ENCODE data around the gene PMM1.
A peak's percentile ranks its signal among the peaks of the same experiment; 100 is the strongest.

Gene PMM1

GRCh38 chr22:41542224-41542623 lies 47.4 kb downstream of the PMM1 start:
- Histone ChIP-seq H3K9ac (ENCODE audit: low read depth, low read length) (peak overlapping the region; percentile 81; the same call in 1 of the 2 replicates), H2AFZ (ENCODE audit: low read depth, low read length) (no peak overlapping the region), H3K9me3 (ENCODE audit: insufficient read depth, low read length, severe bottlenecking) (no peaks in the 10 kb centered on the region), H3K4me1 (ENCODE audit: insufficient read depth, low read length) (peaks cover 41% of the 10 kb centered on the region), H3K79me2 (ENCODE audit: insufficient read depth, low read length) (peaks cover 54% of the 10 kb centered on the region), H3K4me2 (ENCODE audit: insufficient read depth, low read length) (peak overlapping the region; percentile 87), H3K27me3 (ENCODE audit: insufficient read depth, low read length, poor library complexity) (no peaks in the 10 kb centered on the region), H4K20me1 (ENCODE audit: insufficient read depth, low read length) (peaks cover 41% of the 10 kb centered on the region; the same call in 1 of the 2 replicates), H3K27ac (ENCODE audit: low read length) (no peak overlapping the region), H3K36me3 (ENCODE audit: insufficient read depth, low read length) (peaks cover 35% of the 10 kb centered on the region), H3K4me3 (ENCODE audit: low read depth in 1 of 2, low read length in 2 of 2) (peak overlapping the region in 1 of 2 experiments; percentile 80; a peak in 2 of 4 replicates)
- DNase-seq, result no peak
- no peak for ATAC-seq (ENCODE audit: insufficient read depth, low read depth)
- TF ChIP-seq CTCF (IDR thresholded peaks at IDR 0.05; ENCODE audit: borderline replicate concordance, extremely low read depth, low read length, poor library complexity, severe bottlenecking) (no peak), EZH2 (IDR thresholded peaks at IDR 0.05; ENCODE audit: borderline replicate concordance, low read depth, low read length, severe bottlenecking) (no peak)

GRCh38 chr22:41541484-41541883 lies 48.2 kb downstream of the PMM1 start:
- Histone ChIP-seq H3K79me2 (ENCODE audit: insufficient read depth, low read length) (peaks cover 55% of the 10 kb centered on the region), H3K4me2 (ENCODE audit: insufficient read depth, low read length) (peak overlapping the region; percentile 87; the same call in 1 of the 2 replicates)

GRCh38 chr22:41540365-41540764 lies 49.3 kb downstream of the PMM1 start:
- Histone ChIP-seq H4K20me1 (ENCODE audit: insufficient read depth, low read length) (peaks cover 42% of the 10 kb centered on the region; the same call in 1 of the 2 replicates), H3K4me3 (ENCODE audit: low read depth in 1 of 2, low read length in 2 of 2) (no peak overlapping the region)
- no peak for ATAC-seq (ENCODE audit: insufficient read depth, low read depth)

More at GRCh38 chr22:41541484-41541883, 48.2 kb downstream of the PMM1 start:
- no peaks in the 10 kb centered on the region for H3K9me3 ChIP-seq (ENCODE audit: insufficient read depth, low read length, severe bottlenecking)
- DNase-seq, result no peak
- no peak for TF ChIP-seq EZH2 (IDR thresholded peaks at IDR 0.05; ENCODE audit: borderline replicate concordance, low read depth, low read length, severe bottlenecking)
- TF ChIP-seq CTCF (IDR thresholded peaks at IDR 0.05; ENCODE audit: borderline replicate concordance, extremely low read depth, low read length, poor library complexity, severe bottlenecking), result no peak
- H4K20me1 ChIP-seq (ENCODE audit: insufficient read depth, low read length), result peaks cover 42% of the 10 kb centered on the region; the same call in 1 of the 2 replicates
- no peak for ATAC-seq (ENCODE audit: insufficient read depth, low read depth)
- H2AFZ ChIP-seq (ENCODE audit: low read depth, low read length), result no peak overlapping the region
- H3K36me3 ChIP-seq (ENCODE audit: insufficient read depth, low read length), result peaks cover 35% of the 10 kb centered on the region
- H3K27me3 ChIP-seq (ENCODE audit: insufficient read depth, low read length, poor library complexity), result no peaks in the 10 kb centered on the region
- H3K9ac ChIP-seq (ENCODE audit: low read depth, low read length), result peak overlapping the region; percentile 20; the same call in 1 of the 2 replicates
- peaks cover 41% of the 10 kb centered on the region for H3K4me1 ChIP-seq (ENCODE audit: insufficient read depth, low read length)
- peak overlapping the region in 1 of 2 experiments; percentile 28; a peak in 1 of 4 replicates for H3K4me3 ChIP-seq (ENCODE audit: low read depth in 1 of 2, low read length in 2 of 2)
- no peak overlapping the region for H3K27ac ChIP-seq (ENCODE audit: low read length)

More at GRCh38 chr22:41540365-41540764, 49.3 kb downstream of the PMM1 start:
- H3K9me3 ChIP-seq (ENCODE audit: insufficient read depth, low read length, severe bottlenecking), result no peaks in the 10 kb centered on the region
- DNase-seq, result no peak
- H3K9ac ChIP-seq (ENCODE audit: low read depth, low read length), result peak overlapping the region; percentile 15; the same call in 1 of the 2 replicates
- H3K27ac ChIP-seq (ENCODE audit: low read length), result no peak overlapping the region
- H3K4me2 ChIP-seq (ENCODE audit: insufficient read depth, low read length), result peak overlapping the region; percentile 87; the same call in 1 of the 2 replicates
- peaks cover 55% of the 10 kb centered on the region for H3K79me2 ChIP-seq (ENCODE audit: insufficient read depth, low read length)
- H3K27me3 ChIP-seq (ENCODE audit: insufficient read depth, low read length, poor library complexity), result no peaks in the 10 kb centered on the region
- no peak for TF ChIP-seq EZH2 (IDR thresholded peaks at IDR 0.05; ENCODE audit: borderline replicate concordance, low read depth, low read length, severe bottlenecking)
- TF ChIP-seq CTCF (IDR thresholded peaks at IDR 0.05; ENCODE audit: borderline replicate concordance, extremely low read depth, low read length, poor library complexity, severe bottlenecking), result no peak
- H2AFZ ChIP-seq (ENCODE audit: low read depth, low read length), result no peak overlapping the region
- H3K36me3 ChIP-seq (ENCODE audit: insufficient read depth, low read length), result peaks cover 35% of the 10 kb centered on the region
- peaks cover 41% of the 10 kb centered on the region for H3K4me1 ChIP-seq (ENCODE audit: insufficient read depth, low read length)
